HG02885 (cell line): ENCODE data around the gene JMJD4.

Source experiments
- ATAC-seq: cut with Tn5 transposase; IDR thresholded peaks from one replicate; pipeline ENCODE4 v1.9.1; 2021; ENCODE audit warnings: mild to moderate bottlenecking; ENCODE audit not compliant: unreplicated experiment, poor library complexity

Gene JMJD4

DNA sequence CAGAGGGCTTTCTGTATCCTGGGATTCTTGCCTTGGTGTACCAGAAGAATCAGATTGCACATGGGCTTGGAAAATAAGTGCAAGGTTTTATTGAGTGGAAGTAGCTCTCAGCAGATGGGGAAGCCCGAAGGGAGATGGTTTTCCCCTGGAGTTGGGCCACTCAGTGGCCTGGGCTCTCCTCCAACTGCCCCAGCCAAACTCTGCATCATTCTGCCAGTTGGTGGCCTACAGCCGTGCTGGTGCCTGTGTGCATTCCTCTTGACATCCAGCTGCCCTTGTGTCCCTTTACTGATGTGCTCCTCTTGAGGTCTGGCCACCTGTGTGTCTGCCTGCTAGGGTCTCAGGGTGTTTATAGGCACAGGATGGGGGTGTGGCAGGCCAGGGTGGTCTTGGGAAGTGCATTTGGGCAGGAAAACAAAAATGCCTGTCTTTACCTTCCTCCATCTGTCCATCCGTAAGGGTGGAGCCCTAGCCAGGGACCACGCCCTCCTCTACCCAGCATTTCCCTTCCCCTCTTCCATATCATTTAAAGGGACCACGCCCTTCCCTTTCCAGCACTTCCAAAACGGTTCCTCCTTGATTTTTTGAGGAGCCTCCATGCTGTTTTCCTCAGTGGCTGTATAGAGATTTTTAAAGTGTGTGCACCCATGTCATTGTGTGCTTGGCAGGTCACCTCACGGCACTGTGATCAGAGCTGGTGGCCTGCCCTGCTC lies 19.1 kb upstream of the JMJD4 start:
- no peak for ATAC-seq

DNA sequence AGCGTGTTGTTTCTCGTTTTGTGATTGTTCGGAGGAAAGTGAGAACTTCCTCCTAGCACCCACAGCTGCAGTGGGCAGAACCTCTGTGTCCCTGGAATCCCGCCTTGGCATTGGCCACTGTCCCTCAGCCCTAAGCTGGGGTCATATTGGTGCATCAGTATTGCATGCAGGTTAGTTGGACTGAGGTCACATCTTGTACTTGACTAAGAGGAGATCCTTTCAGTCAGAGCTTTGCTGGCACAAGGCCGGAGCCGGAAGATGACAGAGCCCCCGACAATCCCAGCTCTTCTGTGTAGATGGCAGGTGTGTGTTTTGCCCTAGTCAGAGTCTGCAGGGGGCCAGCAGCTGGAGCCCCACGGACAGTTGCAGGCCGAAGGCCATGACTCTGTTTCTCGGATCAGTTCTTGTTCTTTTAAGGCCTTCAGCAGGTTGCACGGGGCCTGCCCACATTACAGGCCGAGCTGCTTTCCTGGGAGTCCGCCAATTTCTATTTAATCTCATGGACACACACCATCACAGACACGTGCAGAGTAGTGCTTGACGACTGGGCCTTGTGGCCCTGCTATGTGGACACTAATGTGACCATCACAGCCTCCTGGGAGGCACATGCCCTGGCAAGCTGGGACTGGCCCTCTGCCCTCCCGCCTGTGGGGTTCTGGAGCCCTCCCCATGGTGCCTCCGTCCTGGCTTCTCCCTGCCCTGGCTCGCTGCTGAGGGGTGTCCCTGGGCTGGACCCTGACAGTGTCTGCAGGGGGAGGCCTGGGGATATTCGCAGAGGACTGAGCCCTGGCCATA lies 15.0 kb upstream of the JMJD4 start:
- no peak for ATAC-seq

- no peak for ATAC-seq
These were observed 14.1 kb upstream of the JMJD4 start for GRCh38 chr1:227749225-227749624.

- no peak for ATAC-seq
These were observed 13.5 kb upstream of the JMJD4 start for GRCh38 chr1:227748496-227749182.

- no peak for ATAC-seq
These were observed 12.9 kb upstream of the JMJD4 start for GRCh38 chr1:227747948-227748495.

DNA sequence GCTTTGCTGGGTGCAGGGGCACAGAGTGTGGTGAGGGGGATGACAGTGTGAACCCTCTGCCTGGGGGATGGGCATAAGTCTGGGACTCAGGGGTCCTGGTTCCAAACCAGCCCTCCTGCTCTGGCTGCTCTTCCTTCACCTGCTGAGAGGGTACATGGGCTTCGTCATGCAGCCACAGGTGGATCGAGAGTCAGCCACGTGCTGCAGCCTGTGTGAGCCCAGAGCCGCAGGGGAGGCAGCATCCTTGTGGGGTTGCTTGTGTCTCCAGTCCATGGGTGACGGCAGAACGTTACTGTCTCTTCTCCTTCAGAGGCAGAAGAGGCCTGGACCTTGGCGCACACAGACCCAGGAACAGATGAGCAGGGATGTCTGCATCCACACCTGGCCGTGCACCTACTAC lies 12.3 kb upstream of the JMJD4 start:
- no peak for ATAC-seq

DNA sequence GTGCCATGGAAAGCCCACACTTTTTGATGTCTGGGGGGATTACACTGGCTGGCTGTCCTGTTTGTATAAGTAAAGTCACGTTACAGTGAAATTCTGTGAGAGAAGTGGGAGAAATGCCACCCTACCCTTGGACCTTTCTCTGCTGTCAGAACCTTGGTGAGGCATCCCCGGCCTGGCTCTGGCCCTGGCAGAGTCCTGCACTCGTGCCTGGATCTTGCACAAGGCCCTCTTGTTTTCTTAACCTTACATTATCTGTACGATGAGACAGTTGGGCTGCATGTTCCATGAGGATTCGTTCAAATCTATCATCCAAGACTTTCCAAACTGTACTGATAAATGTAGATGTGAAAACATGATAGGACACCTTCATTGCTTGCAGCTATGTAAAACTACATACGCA lies 11.6 kb upstream of the JMJD4 start:
- ATAC-seq, result no peak

DNA sequence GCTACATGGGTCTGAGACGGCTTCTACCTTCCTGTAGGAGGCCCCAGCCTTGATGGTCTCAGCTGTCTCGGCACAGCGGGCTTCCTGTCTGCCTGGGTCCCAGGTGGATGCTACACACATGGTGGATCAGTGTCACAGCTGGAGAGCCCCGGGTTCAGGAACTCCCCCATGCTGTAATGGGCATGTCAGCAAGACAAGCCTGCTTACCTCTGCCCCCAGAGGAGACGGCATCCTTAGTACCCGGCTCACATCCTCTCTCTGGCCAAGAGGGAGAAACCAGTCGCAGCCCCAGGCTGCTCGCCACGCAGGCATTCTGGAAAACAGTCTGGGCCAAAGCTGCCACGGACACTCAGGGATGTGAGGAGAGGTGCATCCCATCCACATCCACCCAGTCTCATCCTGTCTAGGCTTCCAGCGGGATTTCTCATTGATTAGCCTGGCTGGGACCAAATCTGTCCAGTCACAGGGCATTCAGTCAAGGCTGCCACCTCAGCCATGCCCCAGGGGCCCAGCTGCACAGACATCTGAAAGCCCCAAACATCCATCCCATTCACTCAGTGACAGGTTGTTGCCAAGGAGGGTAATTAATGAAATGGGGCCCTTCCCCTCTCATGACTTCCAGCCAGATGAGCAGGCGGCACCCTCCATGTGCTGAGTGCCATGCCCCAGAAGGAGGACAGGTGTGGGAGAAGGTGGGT lies 10.6 kb upstream of the JMJD4 start:
- no peak for ATAC-seq

DNA sequence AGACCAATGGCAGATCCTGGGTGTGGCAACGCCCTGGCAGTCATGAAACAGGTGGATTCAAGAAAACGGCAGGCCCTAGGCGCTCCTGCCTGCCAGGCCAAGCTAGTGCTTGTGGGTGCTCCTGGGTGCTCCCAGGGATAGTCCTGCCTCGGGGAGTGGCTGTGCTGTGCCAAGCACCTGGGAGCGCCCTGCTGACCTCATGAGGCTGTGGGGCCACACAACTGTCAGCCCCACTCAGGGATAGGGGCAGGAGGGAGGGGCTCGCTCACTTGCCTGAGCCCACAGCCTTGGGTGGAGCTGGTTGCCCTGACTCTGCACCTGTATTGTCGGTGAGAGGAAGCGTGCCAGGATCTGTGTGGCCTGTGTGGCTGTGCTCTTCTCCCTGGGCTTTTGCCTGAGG lies 9.6 kb upstream of the JMJD4 start:
- no peak for ATAC-seq

- no peak for ATAC-seq
These were observed 7.9 kb upstream of the JMJD4 start for GRCh38 chr1:227742738-227743715.

DNA sequence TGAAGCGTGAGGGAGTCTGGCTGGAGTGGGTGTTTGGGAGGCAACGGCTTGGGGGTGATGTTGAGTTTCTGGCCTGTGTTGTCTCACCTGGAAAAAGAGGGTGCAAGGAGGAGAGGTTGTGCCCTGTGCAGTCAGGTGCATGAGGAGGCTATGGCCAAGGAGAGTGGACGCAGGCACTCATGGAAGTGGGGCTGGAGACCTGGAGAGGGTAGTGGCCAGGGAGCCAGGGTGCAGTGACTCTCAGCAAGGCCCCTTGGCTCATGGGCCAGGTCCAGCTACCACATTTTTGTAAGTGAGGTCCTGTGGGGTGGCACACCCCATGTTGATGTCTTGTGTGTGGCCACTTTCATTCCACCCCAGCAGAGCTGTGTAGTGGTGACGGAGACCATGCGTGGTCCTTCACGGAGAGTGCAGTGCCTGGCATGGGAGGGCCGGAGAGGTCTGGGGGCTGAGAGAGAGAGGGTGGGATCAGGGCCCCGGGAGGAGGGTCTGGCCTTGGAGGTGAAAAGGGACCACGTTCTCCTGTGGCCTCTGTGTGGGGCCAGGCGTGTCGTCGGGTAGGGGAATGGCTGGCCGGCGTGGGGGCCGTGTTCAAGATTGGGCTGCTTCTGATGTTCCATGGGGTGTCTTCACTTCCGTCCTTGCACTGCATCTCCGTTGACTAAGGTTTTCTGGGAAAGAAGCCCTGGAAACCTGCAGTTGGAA lies 6.2 kb upstream of the JMJD4 start:
- no peak for ATAC-seq

DNA sequence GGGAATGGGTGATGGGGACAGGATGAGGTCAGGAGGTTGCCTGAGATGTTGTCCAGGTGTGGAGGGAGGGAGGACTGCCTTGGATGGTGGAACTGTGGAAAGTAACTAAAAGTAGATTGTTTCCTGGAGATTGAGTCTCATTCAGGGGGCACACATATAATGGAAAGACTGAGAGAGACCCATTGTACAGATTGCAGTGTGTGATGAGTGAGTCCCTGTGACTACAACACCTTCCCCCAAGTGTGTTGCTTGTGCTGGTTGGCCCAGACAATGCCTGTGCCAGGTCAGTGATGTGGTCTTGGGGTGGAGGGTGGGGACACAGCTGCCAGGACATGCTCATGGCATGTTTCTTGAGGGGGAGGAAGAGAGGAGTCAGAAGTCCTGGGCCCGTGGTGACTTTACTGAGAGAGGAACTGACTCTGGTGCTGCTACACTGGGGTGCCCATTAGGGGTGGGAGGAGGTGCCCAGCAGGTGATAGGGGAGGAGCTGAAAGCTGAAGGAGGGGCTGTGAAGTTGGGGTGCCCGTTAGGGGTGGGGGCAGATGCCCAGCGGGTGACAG lies 5.4 kb upstream of the JMJD4 start:
- ATAC-seq, result no peak

DNA sequence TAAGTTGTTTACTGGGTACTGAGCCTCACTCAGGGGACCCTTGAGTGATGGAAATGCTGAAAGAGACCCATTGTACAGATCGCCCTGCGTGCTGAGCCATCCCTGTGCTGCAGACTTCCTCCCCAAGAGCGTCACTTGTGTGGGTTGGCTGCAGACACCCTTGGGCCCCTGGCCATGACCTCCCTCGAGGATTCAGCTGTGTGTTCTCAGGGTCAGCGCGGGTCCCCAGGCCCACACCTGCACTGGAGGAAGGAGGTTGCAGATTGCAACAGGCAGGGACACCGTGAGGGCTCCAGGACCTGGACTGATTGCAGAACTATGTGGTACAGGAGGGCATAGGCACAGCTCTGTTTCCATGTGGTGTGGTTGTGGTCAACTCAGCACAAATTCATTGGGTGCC lies 4.5 kb upstream of the JMJD4 start:
- ATAC-seq, result no peak

- no peak for ATAC-seq
These were observed 3.7 kb upstream of the JMJD4 start for GRCh38 chr1:227738820-227739219.

DNA sequence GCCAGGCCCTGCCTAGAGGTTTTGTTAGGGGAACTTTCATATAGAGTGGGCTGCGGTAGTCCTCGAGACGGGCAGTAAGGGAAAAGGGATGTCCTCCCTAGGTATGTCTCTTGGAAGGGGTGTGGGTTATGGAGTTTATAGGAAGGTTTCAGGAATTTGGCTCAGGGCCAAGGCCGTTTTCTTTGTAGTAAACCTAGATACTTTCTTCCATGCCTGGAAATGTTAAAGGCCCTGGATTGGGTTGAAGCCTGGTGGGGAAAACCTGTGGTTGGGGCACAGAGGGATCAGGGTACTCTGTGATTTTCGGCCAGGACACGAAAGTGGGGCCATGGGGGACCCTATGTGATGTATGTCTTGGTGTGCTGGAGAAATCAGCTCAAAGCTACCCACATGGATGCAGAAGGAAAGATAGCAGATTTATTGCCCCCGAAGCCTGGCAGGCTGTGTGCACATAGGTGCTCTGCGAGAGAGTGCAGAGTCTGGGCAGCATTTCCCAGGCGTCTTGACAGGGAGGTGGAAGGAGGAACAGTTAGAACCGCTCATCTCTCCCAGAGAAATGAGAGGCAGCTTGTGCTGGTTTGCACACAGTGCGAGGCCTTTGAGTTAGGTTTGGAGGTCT lies 1.8 kb upstream of the JMJD4 start:
- ATAC-seq, result no peak

DNA sequence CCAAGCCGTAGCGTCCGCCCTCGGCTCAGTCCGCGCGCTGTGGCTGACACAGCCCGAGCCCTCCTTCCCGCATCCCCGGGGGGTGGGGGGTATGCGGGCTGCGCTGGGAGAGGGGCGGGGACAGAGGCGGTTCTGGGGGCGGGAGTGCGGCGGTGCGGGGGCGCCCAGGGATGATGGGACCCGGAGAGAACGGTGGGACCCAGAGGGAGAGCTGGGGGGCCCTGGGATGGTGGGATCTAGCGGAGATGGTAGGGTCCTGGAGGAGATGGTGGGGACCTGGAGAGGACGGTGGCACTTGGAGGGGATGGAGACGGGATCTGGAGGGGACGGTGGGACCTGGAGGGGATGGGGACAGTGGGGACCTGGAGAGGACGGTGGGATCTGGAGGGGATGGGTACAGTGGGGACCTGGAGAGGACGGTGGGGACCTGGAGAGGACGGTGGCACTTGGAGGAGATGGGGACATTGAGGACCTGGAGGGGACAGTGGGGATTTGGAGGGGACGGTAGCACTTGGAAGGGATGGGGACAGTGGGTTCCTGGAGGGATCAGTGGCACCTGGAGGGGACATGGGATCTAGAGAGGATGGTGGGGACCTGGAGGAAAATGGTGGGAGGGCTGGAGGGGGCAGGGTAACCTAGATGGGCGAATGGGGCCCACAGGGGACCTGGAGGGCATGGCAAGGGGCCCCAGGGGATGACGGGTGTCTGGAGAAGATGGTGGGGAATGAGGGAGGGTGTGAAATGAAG lies 610 bp upstream of the JMJD4 start:
- peak; percentile 40 for ATAC-seq

GRCh38 chr1:227734546-227734855 lies 601 bp downstream of the JMJD4 start:
- peak; percentile 1 for ATAC-seq
